ENCODE data around the gene ERBIN.
"Not testable (repeated sequence)": the region's sequence is repeated elsewhere in the genome, so short reads cannot be mapped to it uniquely, and the experiment has no call there.

ERBIN gene

DNA sequence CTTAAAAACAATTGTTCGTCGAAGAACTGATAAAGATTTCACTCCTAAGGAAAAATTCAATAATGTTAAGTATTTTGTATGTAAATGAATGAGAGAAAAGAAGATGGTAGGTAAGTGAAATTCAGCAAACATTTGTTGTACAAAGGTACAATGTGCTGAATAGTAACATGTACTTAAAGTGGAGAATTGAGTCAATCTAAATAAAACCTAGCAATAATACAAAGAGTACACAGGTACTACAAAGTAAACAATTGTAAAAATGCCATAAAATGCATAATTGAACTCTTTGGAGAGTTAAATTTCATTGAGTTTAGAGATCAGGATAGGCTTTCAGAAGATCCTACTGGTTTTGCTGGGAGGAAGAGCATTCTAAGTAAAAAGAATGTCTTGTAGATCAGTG lies 82.9 kb downstream of the ERBIN start:
- DNase-seq, result no peak

DNA sequence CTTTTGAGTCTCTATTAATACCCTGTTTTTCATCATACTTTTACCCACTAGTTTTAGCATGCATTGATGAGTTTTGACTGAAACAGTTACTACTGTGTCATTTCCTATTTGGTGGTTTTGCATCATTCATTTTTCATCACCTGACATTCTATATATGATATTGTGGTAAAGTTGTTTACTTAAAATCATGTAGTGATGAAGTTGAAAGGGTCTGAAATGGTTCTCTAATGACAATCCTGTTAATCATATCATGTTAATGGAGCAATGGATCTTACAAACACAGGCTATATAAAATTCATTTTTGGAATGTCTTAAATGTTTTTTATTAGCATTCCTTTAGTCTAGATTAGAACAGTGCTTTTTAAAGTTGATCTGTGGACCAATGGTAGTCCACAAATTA lies 84.1 kb downstream of the ERBIN start:
- DNase-seq, result peak in 1 of 4 experiments; percentile 4

DNA sequence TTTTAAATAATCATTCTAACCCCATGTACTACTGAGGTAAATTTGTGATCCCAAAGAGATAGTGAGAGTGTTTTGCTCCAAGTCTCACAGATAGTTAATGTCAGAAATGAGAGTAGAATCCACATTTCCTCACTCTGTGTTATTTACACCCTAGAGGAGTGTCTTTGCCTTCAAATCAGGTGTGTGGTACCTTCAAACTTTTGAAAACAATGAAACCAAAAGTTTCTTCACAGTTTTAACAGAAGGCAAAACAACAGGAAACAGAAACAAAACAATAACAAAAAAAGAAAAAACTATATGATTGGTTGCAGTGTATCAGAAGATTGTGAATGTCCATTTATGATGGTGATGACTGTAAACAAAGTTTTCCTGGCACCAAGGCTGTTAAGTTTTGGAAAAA lies 85.9 kb downstream of the ERBIN start:
- no peak for DNase-seq

DNA sequence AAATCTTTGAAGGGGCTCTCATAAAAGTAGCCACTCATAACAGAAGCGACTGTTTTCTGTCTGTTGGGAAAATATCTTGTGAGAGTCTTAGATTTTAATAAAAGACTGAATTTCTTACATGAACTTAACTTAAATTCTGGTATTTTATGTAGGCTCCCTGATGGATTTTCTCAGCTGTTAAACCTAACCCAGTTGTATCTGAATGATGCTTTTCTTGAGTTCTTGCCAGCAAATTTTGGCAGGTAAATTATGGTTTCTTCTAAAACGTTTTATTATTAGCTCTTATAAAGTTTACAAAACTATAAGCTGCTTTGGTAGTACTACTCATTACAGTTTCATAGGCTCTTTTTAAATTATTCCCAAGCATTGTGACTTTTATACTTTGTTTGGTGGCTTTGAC lies 87.0 kb downstream of the ERBIN start:
- no peak for DNase-seq

GRCh38 chr5:66013906-66014305 lies 87.5 kb downstream of the ERBIN start:
- DNase-seq, result no peak

GRCh38 chr5:66015196-66015960 lies 89.0 kb downstream of the ERBIN start:
- DNase-seq, result no peak

- DNase-seq, result no peak
Observed at GRCh38 chr5:66021585-66021984, 95.2 kb downstream of the ERBIN start.

DNA sequence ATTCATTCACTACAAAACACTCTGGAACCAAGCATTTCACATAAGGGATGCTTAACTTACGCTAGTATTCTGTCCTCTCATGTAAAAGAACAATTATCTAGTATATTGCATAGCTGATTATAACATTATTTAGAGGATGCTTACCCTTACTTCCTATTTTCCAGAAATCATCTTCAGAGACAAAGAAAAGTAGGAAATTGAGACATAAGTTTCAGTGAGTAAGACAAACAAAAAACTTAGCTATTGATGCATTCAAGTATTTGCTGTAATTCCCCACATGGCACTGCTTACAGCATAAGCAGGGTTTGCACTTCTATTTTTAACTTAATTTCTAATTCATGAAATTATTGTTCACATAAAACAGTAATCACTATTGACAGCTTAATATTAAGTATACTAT lies 112.9 kb downstream of the ERBIN start:
- peak in 2 of 4 experiments; percentile 44 to 48 for DNase-seq

GRCh38 chr5:66039701-66040100 lies 113.3 kb downstream of the ERBIN start:
- no peak for DNase-seq

DNA sequence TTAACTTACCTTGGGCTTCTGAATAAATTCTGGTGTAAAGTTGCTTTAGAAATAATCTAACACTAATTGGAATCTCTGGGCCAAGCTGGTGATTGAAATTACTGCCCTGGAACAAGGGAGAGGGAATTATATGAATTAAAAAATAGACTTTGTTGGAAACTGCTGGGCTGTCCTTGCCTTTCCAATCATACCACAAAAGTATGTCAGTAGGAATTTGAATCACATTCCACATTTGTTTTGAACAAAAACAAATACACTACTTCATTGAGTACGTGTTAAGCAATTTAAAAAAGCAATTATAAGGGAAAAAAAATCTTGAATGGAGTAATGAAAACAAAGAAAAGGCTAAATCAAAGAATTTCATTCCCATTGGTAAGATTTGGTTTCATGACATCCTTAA lies 115.3 kb downstream of the ERBIN start:
- no peak for DNase-seq

GRCh38 chr5:66057239-66057638 lies 130.9 kb downstream of the ERBIN start:
- DNase-seq, result no peak

GRCh38 chr5:66061320-66061719 lies 134.9 kb downstream of the ERBIN start:
- DNase-seq, result not testable (repeated sequence)

- not testable (repeated sequence) for DNase-seq
Observed at GRCh38 chr5:66063061-66063460, 136.7 kb downstream of the ERBIN start.

- no peak for DNase-seq
Observed at GRCh38 chr5:66066826-66067225, 140.5 kb downstream of the ERBIN start.

GRCh38 chr5:66072031-66072430 lies 145.7 kb downstream of the ERBIN start:
- DNase-seq, result no peak

GRCh38 chr5:66074901-66075300 lies 148.5 kb downstream of the ERBIN start:
- no peak for DNase-seq

DNA sequence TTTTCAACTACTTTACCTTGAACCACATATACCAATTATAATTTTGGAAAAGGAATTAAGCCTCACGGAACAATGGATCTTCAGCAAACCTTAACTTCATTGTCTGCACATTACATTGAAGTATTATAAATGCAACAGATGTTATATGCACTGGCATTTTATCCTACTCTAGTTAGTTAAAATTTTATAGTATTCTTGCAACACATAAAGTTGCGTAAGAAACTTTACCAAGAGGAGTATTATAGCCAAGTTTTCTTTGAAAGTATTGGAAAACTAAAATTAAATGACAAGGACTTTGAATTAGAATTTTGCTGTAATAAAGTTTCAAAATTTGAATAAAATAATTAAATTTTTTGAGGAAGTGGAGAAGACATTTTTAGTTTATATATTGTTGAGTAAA lies 154.3 kb downstream of the ERBIN start:
- DNase-seq, result no peak

GRCh38 chr5:66089384-66089783 lies 163.0 kb downstream of the ERBIN start:
- DNase-seq, result no peak

- DNase-seq, result no peak
Observed at GRCh38 chr5:66100851-66101250, 174.5 kb downstream of the ERBIN start.

GRCh38 chr5:66113160-66113559 lies 186.8 kb downstream of the ERBIN start:
- peak in 1 of 4 experiments; percentile 7 for DNase-seq

- no peak for DNase-seq
Observed at GRCh38 chr5:66118304-66118703, 191.9 kb downstream of the ERBIN start.

GRCh38 chr5:66122379-66123034 lies 196.1 kb downstream of the ERBIN start:
- DNase-seq, result no peak

- no peak for DNase-seq
Observed at GRCh38 chr5:66129144-66129543, 202.8 kb downstream of the ERBIN start.

DNA sequence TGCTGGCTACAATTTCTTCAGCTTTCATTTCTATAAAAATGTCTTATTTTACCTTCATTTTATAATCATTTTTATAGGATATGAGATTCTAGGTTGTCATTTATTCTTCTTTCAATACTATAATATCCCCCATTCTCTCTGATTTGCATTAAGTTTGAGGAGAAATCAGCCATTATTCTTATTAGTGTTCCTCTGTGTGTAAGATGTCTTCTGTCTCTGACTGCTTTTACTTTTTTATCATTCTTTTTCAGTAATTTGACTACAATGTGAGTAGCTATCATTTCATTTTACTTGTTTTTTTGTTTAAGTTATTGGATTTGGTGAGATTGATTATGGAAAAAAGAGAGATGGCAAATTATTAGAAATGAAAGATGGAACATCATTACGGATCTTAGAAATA lies 204.1 kb downstream of the ERBIN start:
- no peak for DNase-seq

Measured in suppressor macrophage (primary cell).